ENCODE results near the gene TMEM204.

TMEM204 gene

DNA sequence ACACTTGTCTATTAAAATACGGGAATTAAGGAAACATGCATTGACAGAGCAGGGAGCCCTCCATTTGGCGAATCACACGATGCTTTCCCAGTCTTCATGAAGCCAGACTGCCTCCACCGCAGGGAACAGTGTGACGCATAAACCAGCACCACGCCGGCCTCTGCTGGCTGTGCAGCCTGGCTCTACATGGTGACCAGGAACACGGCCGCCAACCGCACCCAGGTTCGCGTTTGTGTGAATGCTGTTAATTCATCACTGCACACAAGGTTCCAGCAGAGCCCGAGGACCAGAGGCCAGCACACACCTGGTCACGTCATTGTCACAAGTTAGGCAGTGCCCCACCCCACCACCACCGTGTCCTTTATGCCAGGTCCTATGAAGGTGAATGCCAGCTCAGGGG, 26.7 kb downstream of the TMEM204 start:
- TF ChIP-seq GATA3 (IDR thresholded peaks at IDR 0.05; ENCODE audit: low read depth, low read length): no peak
- TF ChIP-seq GATA2 (IDR thresholded peaks at IDR 0.05; ENCODE audit: low read depth, low read length): no peak

GRCh38 chr16:1560866-1561265, 27.4 kb downstream of the TMEM204 start:
- TF ChIP-seq GATA3 (IDR thresholded peaks at IDR 0.05; ENCODE audit: low read depth, low read length) (no peak), GATA2 (IDR thresholded peaks at IDR 0.05; ENCODE audit: low read depth, low read length) (no peak)

GRCh38 chr16:1561266-1561665, 27.8 kb downstream of the TMEM204 start:
- TF ChIP-seq GATA3 (IDR thresholded peaks at IDR 0.05; ENCODE audit: low read depth, low read length) (no peak), GATA2 (IDR thresholded peaks at IDR 0.05; ENCODE audit: low read depth, low read length) (no peak)

DNA sequence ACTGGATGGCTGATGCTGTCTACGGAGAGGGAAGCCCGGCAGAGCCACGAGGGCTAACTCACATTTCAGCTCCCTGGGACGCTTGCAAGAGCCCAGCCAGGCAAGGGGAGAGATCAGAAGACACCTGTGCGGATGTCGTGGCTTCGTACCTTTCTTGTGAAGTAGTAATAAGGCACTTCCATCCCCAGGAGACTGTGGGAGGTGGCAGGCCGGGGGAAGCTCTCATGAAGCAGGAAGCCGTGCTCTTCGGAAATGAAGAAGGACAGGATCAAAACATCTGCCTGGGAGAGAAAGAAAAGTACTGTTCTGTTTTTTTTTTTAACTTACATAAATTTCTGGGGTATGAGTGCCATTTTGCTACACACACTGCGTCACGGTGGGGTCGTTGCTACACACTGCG, 28.4 kb downstream of the TMEM204 start:
- TF ChIP-seq GATA2 (IDR thresholded peaks at IDR 0.05; ENCODE audit: low read depth, low read length) (no peak), GATA3 (IDR thresholded peaks at IDR 0.05; ENCODE audit: low read depth, low read length) (no peak)

GRCh38 chr16:1563786-1564185, 30.3 kb downstream of the TMEM204 start:
- TF ChIP-seq GATA3 (IDR thresholded peaks at IDR 0.05; ENCODE audit: low read depth, low read length) (no peak), GATA2 (IDR thresholded peaks at IDR 0.05; ENCODE audit: low read depth, low read length) (no peak)

DNA sequence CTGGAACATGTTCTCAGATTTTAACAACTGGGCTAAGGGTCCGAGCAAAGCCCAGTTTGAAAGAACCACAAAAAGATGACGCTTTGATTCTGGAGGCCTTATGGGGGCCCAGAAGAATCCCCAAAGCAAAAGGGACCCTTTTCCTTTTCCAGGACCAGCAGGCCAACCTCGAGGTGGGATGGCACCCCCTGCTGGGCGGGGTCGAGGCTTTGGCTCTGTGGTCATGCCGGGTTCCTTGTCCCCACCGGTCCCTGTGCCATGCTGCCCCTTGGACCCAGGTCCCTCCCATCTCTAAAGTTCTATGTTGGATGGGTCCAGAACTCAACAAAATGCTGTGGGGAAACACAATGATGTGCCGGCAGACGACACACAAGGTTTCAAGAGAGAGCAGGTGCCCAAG, 30.9 kb downstream of the TMEM204 start:
- TF ChIP-seq GATA2 (IDR thresholded peaks at IDR 0.05; ENCODE audit: low read depth, low read length): no peak
- TF ChIP-seq GATA3 (IDR thresholded peaks at IDR 0.05; ENCODE audit: low read depth, low read length): no peak

DNA sequence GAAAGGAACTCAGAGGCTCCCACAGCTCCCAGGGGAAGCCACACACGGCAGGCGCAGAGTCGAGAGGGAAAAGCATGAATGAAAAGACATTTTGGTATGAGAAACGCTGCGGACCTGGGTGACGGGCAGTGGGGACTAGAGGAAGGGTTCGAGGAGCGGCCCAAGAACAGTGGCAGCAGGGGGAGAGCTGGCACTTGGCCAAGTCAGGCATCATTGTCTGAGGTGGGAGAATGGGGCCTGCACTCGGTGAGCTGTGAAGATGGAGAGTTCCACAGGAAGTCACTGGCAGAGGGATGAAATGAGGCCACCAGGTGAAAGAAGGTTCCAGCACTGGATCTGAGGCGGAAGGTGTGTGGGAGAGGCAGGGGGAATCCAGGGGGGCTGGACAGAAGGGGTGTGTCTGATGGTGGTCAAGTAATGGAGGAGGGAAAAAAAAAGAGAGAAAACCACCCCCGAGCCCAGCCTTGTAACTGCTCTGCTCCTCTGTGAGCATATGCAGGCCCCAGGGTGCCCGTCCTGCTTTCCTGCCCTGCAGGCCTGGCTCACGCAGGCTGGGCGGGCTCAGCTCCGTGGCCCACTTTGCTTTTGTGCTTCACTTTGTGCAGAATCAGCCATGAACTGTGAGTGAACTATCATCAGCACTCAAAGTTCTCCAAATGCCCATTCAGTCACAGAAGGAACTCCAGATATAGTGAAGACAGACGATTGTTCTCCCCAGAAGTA, 31.8 kb downstream of the TMEM204 start:
- TF ChIP-seq GATA3 (IDR thresholded peaks at IDR 0.05; ENCODE audit: low read depth, low read length): no peak
- TF ChIP-seq GATA2 (IDR thresholded peaks at IDR 0.05; ENCODE audit: low read depth, low read length): no peak

DNA sequence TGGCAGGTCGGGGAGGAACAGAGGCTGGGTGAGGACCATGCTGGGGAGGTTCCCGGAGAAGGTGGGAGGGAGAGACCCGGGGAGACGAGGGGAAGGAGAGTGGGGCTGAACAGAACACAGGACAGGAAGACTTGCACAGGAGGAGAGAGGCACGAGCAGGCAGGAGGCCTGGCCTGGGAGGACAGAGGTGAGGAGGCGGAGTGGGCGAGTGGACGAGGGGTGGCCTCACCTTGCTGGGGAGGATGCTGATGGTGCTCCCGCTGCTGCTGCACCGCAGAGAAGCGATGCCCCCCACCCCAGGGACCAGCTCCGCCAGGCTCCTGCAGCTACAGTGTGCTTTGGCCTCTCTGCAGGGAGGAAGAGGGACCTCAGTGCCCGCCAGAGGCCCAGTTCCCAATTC, 34.5 kb downstream of the TMEM204 start:
- TF ChIP-seq GATA3 (IDR thresholded peaks at IDR 0.05; ENCODE audit: low read depth, low read length) (no peak), GATA2 (IDR thresholded peaks at IDR 0.05; ENCODE audit: low read depth, low read length) (no peak)

DNA sequence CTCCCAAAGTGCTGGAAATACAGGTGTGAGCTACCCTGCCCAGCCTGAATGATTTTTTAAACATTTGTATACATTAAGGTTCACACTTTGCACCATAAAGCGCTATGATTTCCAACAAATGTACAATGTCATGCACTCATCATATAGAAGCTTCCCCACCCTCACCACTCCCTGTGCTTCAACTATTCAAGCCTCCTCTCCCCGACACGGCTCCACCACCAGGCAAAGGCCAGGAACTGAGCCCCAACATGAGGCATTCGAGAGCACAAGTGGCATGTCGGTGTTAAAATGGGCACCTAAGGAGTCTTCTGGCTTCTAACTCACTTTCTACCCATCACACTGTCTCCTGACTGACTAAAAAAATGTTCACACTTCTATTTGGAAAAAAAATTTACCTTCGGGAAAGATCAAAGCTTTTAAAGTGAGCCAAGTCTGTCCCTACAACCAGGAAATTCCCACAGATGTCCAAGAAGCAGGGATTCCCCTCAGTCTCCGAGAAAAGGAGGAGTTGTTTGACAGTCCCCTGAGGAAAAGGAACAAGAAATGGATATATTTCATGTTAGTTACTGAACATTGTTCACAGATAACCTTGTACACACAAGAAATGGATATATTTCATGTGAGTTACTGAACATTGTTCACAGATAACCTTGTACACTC, 37.7 kb downstream of the TMEM204 start:
- TF ChIP-seq GATA3 (IDR thresholded peaks at IDR 0.05; ENCODE audit: low read depth, low read length) (no peak), GATA2 (IDR thresholded peaks at IDR 0.05; ENCODE audit: low read depth, low read length) (no peak)

GRCh38 chr16:1572673-1573072, 39.2 kb downstream of the TMEM204 start:
- TF ChIP-seq GATA3 (IDR thresholded peaks at IDR 0.05; ENCODE audit: low read depth, low read length) (no peak), GATA2 (IDR thresholded peaks at IDR 0.05; ENCODE audit: low read depth, low read length) (no peak)

DNA sequence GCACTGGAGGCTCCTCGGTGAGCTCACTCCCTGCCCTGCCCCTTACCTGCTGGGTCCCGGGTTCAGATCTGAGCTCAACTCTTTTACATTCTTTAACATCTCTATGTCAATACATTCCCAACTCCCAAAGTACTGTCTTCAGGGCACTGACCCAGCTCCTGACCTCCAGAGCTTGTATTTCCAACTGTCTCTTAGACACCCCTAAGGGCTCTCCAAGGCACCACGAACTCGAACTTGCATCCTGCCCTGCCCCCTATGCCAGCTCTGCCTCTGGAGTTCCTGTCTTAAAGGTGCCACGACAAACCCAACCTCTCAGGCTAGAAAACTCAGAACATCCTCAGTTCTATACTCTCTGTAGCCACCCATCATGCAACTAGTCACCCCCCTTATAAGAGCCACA, 39.8 kb downstream of the TMEM204 start:
- TF ChIP-seq GATA2 (IDR thresholded peaks at IDR 0.05; ENCODE audit: low read depth, low read length) (no peak), GATA3 (IDR thresholded peaks at IDR 0.05; ENCODE audit: low read depth, low read length) (no peak)

GRCh38 chr16:1575578-1575977, 42.1 kb downstream of the TMEM204 start:
- TF ChIP-seq GATA3 (IDR thresholded peaks at IDR 0.05; ENCODE audit: low read depth, low read length): no peak
- TF ChIP-seq GATA2 (IDR thresholded peaks at IDR 0.05; ENCODE audit: low read depth, low read length): no peak

- no peak for TF ChIP-seq GATA3 (IDR thresholded peaks at IDR 0.05; ENCODE audit: low read depth, low read length)
- TF ChIP-seq GATA2 (IDR thresholded peaks at IDR 0.05; ENCODE audit: low read depth, low read length): no peak
These were observed 45.7 kb downstream of the TMEM204 start for GRCh38 chr16:1579214-1579613.

DNA sequence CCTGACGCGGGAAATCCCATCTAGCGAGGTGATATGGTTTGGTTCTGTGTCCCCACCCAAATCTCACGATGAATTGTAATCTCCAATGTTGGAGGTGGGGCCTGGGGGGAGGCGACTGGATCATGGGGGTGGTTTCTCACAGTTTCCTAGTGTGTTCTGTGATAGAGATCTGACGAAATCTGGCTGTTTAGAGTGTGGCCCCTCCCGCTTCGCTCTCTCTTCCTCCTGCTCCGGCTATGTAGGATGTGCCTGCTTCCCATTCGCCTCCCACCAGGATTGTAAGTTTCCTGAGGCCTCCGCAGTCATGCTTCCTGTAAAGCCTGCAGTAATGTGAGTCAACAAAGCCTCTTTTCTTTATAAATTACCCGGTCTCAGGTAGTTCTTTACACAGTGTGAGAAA, 46.8 kb downstream of the TMEM204 start:
- no peak for TF ChIP-seq GATA2 (IDR thresholded peaks at IDR 0.05; ENCODE audit: low read depth, low read length)
- TF ChIP-seq GATA3 (IDR thresholded peaks at IDR 0.05; ENCODE audit: low read depth, low read length): no peak

GRCh38 chr16:1580956-1581355, 47.5 kb downstream of the TMEM204 start:
- no peak for TF ChIP-seq GATA3 (IDR thresholded peaks at IDR 0.05; ENCODE audit: low read depth, low read length)
- TF ChIP-seq GATA2 (IDR thresholded peaks at IDR 0.05; ENCODE audit: low read depth, low read length): no peak
